ENCODE measurements around the gene TRPM5.
"Not testable (repeated sequence)": the region's sequence is repeated elsewhere in the genome, so short reads cannot be mapped to it uniquely, and the experiment has no call there.

TRPM5 gene

GRCh38 chr11:2482204-2482603 lies 37.9 kb upstream of the TRPM5 start:
- H3K79me2 ChIP-seq (ENCODE audit: insufficient read depth, low read length), result no peaks in the 10 kb centered on the region
- H3K9ac ChIP-seq (ENCODE audit: low read length), result no peak overlapping the region
- no peaks in the 10 kb centered on the region for H3K36me3 ChIP-seq (ENCODE audit: low read length)
- no peak overlapping the region for H3K4me2 ChIP-seq (ENCODE audit: low read depth, low read length, poor library complexity, severe bottlenecking)
- H3K9me3 ChIP-seq (ENCODE audit: insufficient read depth, low read length), result peaks cover 28% of the 10 kb centered on the region
- no peak overlapping the region for H3K27ac ChIP-seq (ENCODE audit: low read depth, low read length)
- TF ChIP-seq EZH2phosphoT487 (conservative IDR thresholded peaks at IDR 0.05; ENCODE audit: low read length) (no peak), CTCF (IDR thresholded peaks at IDR 0.05; ENCODE audit: insufficient read depth, low read length, poor library complexity, severe bottlenecking) (no peak)
- H2AFZ ChIP-seq (ENCODE audit: low read depth, low read length, severe bottlenecking), result no peak overlapping the region
- H3K4me3 ChIP-seq (ENCODE audit: insufficient read depth, low read length, poor library complexity, severe bottlenecking), result no peak overlapping the region
- H3K9me2 ChIP-seq (replicated peaks; ENCODE audit: insufficient read depth, low read length), result no peaks in the 10 kb centered on the region
- H4K20me1 ChIP-seq (ENCODE audit: low read depth, low read length), result no peaks in the 10 kb centered on the region
- no peaks in the 10 kb centered on the region for H3F3A ChIP-seq (ENCODE audit: insufficient read depth)
- no peaks in the 10 kb centered on the region for H3K27me3 ChIP-seq (ENCODE audit: low read length)

- no peak for TF ChIP-seq CTCF (IDR thresholded peaks at IDR 0.05; ENCODE audit: insufficient read depth, low read length, poor library complexity, severe bottlenecking)
- TF ChIP-seq EZH2phosphoT487 (conservative IDR thresholded peaks at IDR 0.05; ENCODE audit: low read length), result no peak
- Histone ChIP-seq H3K27ac (ENCODE audit: low read depth, low read length) (no peak overlapping the region), H3K27me3 (ENCODE audit: low read length) (no peaks in the 10 kb centered on the region), H3K9me2 (replicated peaks; ENCODE audit: insufficient read depth, low read length) (no peaks in the 10 kb centered on the region), H3K9ac (ENCODE audit: low read length) (no peak overlapping the region), H2AFZ (ENCODE audit: low read depth, low read length, severe bottlenecking) (no peak overlapping the region), H3K4me3 (ENCODE audit: insufficient read depth, low read length, poor library complexity, severe bottlenecking) (no peak overlapping the region), H3K9me3 (ENCODE audit: insufficient read depth, low read length) (peaks cover 25% of the 10 kb centered on the region), H3K79me2 (ENCODE audit: insufficient read depth, low read length) (no peaks in the 10 kb centered on the region), H3F3A (ENCODE audit: insufficient read depth) (no peaks in the 10 kb centered on the region), H3K36me3 (ENCODE audit: low read length) (no peaks in the 10 kb centered on the region), H4K20me1 (ENCODE audit: low read depth, low read length) (no peaks in the 10 kb centered on the region), H3K4me2 (ENCODE audit: low read depth, low read length, poor library complexity, severe bottlenecking) (no peak overlapping the region)
Observed at GRCh38 chr11:2481253-2481652, 36.9 kb upstream of the TRPM5 start.

- no peak overlapping the region for H3K4me3 ChIP-seq (ENCODE audit: insufficient read depth, low read length, poor library complexity, severe bottlenecking)
- H3K9me3 ChIP-seq (ENCODE audit: insufficient read depth, low read length), result peaks cover 25% of the 10 kb centered on the region
- no peaks in the 10 kb centered on the region for H3K79me2 ChIP-seq (ENCODE audit: insufficient read depth, low read length)
- no peak overlapping the region for H3K9ac ChIP-seq (ENCODE audit: low read length)
- H3K4me2 ChIP-seq (ENCODE audit: low read depth, low read length, poor library complexity, severe bottlenecking), result no peak overlapping the region
- H3K9me2 ChIP-seq (replicated peaks; ENCODE audit: insufficient read depth, low read length), result no peaks in the 10 kb centered on the region
- H2AFZ ChIP-seq (ENCODE audit: low read depth, low read length, severe bottlenecking), result no peak overlapping the region
- no peak overlapping the region for H3K27ac ChIP-seq (ENCODE audit: low read depth, low read length)
- no peaks in the 10 kb centered on the region for H4K20me1 ChIP-seq (ENCODE audit: low read depth, low read length)
- no peaks in the 10 kb centered on the region for H3K36me3 ChIP-seq (ENCODE audit: low read length)
- no peaks in the 10 kb centered on the region for H3F3A ChIP-seq (ENCODE audit: insufficient read depth)
- TF ChIP-seq CTCF (IDR thresholded peaks at IDR 0.05; ENCODE audit: insufficient read depth, low read length, poor library complexity, severe bottlenecking), result no peak
- no peak for TF ChIP-seq EZH2phosphoT487 (conservative IDR thresholded peaks at IDR 0.05; ENCODE audit: low read length)
- no peaks in the 10 kb centered on the region for H3K27me3 ChIP-seq (ENCODE audit: low read length)
Observed at GRCh38 chr11:2480874-2481220, 36.5 kb upstream of the TRPM5 start.

GRCh38 chr11:2480067-2480873 lies 36.0 kb upstream of the TRPM5 start:
- H4K20me1 ChIP-seq (ENCODE audit: low read depth, low read length); H3K79me2 ChIP-seq (ENCODE audit: insufficient read depth, low read length); H3K27ac ChIP-seq (ENCODE audit: low read depth, low read length); H3K36me3 ChIP-seq (ENCODE audit: low read length); H3K9me2 ChIP-seq (replicated peaks; ENCODE audit: insufficient read depth, low read length); H2AFZ ChIP-seq (ENCODE audit: low read depth, low read length, severe bottlenecking); H3K9ac ChIP-seq (ENCODE audit: low read length); H3F3A ChIP-seq (ENCODE audit: insufficient read depth); H3K4me2 ChIP-seq (ENCODE audit: low read depth, low read length, poor library complexity, severe bottlenecking); H3K4me3 ChIP-seq (ENCODE audit: insufficient read depth, low read length, poor library complexity, severe bottlenecking); H3K27me3 ChIP-seq (ENCODE audit: low read length): not testable (repeated sequence)
- peaks cover 20% of the 10 kb centered on the region for H3K9me3 ChIP-seq (ENCODE audit: insufficient read depth, low read length)

Measured in SU-DHL-6 (cell line).